Measurements from ENCODE around the gene RDH8. TPM values are rescaled to one million over a fixed set of nuclear protein-coding genes. Genes with fewer than 3 reads are reported as not detected.
A peak's percentile ranks its signal among the peaks of the same experiment; 100 is the strongest.

RDH8 gene
- polyA plus RNA-seq, 1 experiment: 0.21 TPM

GRCh38 chr19:10013834-10014618, 743 bp downstream of the RDH8 start:
- TF ChIP-seq, protein P1, sequence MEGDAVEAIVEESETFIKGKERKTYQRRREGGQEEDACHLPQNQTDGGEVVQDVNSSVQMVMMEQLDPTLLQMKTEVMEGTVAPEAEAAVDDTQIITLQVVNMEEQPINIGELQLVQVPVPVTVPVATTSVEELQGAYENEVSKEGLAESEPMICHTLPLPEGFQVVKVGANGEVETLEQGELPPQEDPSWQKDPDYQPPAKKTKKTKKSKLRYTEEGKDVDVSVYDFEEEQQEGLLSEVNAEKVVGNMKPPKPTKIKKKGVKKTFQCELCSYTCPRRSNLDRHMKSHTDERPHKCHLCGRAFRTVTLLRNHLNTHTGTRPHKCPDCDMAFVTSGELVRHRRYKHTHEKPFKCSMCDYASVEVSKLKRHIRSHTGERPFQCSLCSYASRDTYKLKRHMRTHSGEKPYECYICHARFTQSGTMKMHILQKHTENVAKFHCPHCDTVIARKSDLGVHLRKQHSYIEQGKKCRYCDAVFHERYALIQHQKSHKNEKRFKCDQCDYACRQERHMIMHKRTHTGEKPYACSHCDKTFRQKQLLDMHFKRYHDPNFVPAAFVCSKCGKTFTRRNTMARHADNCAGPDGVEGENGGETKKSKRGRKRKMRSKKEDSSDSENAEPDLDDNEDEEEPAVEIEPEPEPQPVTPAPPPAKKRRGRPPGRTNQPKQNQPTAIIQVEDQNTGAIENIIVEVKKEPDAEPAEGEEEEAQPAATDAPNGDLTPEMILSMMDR (IDR thresholded peaks at IDR 0.05; ENCODE audit: insufficient read depth, low read depth, low read length): no peak
- no peak overlapping the region for H3K4me3 ChIP-seq (ENCODE audit: low read depth, low read length)
- POLR2A ChIA-PET: no interaction called here
- CTCF ChIA-PET: interaction anchor here (4.5 kb wide), 1 partner anchor 13 kb away, joined by 32 read pairs; no protein-coding TSS in a partner anchor
- DNase-seq (ENCODE audit: low read depth): no peak
- H3K27me3 ChIP-seq (ENCODE audit: control insufficient read depth, insufficient read depth, low read length): peaks cover 10% of the 10 kb centered on the region; the same call in 1 of the 2 replicates
- no peaks in the 10 kb centered on the region for H3K36me3 ChIP-seq (ENCODE audit: control insufficient read depth, insufficient read depth, low read length)

DNA sequence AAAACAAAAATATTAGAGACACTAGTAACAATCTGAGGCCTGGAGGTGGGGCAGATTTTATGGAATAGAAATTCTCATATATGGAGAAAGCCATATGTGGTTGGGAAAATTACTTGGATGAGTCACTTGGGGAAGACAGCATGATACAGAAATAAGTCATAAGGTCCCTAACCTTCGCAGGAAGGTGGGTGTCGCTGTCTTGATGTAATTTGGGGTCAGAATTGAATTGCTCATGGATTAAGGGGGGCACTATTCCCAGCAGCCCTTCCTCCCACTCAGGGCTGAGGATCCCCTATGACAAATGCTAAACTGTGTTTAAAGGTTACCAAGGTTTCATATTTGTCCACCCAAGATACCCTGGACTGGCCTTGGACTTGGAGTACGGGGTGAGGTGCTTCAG, 5.0 kb downstream of the RDH8 start:
- TF ChIP-seq, protein P1 (IDR thresholded peaks at IDR 0.05; ENCODE audit: insufficient read depth, low read depth, low read length): no peak
- POLR2A ChIA-PET: no interaction called here
- CTCF ChIA-PET: interaction anchor here (0.5 to 3.7 kb wide), 4 partner anchors 10 to 97 kb away, joined by 4 to 30 read pairs (median 10); no protein-coding TSS in a partner anchor
- Histone ChIP-seq H3K4me3 (ENCODE audit: low read depth, low read length) (no peak overlapping the region), H3K36me3 (ENCODE audit: control insufficient read depth, insufficient read depth, low read length) (no peaks in the 10 kb centered on the region), H3K27me3 (ENCODE audit: control insufficient read depth, insufficient read depth, low read length) (peaks cover 3% of the 10 kb centered on the region; the same call in 1 of the 2 replicates)
- DNase-seq (ENCODE audit: low read depth): peak; percentile 38

GRCh38 chr19:10018786-10019185, 5.5 kb downstream of the RDH8 start:
- ChIA-PET POLR2A (no interaction called here), CTCF (interaction anchor here (0.5 to 3.7 kb wide), 5 partner anchors 9 to 1388 kb away, joined by 3 to 30 read pairs (median 8); no protein-coding TSS in a partner anchor)

GRCh38 chr19:10019246-10019645, 6.0 kb downstream of the RDH8 start:
- H3K36me3 ChIP-seq (ENCODE audit: control insufficient read depth, insufficient read depth, low read length): no peaks in the 10 kb centered on the region
- DNase-seq (ENCODE audit: low read depth): no peak
- ChIA-PET CTCF (interaction anchor here (0.7 to 3.7 kb wide), 4 partner anchors 9 to 1388 kb away, joined by 3 to 30 read pairs (median 10); no protein-coding TSS in a partner anchor), POLR2A (no interaction called here)
- no peaks in the 10 kb centered on the region; the same call in 1 of the 2 replicates for H3K27me3 ChIP-seq (ENCODE audit: control insufficient read depth, insufficient read depth, low read length)
- no peak overlapping the region for H3K4me3 ChIP-seq (ENCODE audit: low read depth, low read length)
- TF ChIP-seq, protein P1 (IDR thresholded peaks at IDR 0.05; ENCODE audit: insufficient read depth, low read depth, low read length): no peak

More at GRCh38 chr19:10018786-10019185, 5.5 kb downstream of the RDH8 start:
- DNase-seq (ENCODE audit: low read depth): no peak
- TF ChIP-seq, protein P1 (IDR thresholded peaks at IDR 0.05; ENCODE audit: insufficient read depth, low read depth, low read length): no peak
- H3K27me3 ChIP-seq (ENCODE audit: control insufficient read depth, insufficient read depth, low read length): peaks cover 3% of the 10 kb centered on the region; the same call in 1 of the 2 replicates
- no peak overlapping the region for H3K4me3 ChIP-seq (ENCODE audit: low read depth, low read length)
- no peaks in the 10 kb centered on the region for H3K36me3 ChIP-seq (ENCODE audit: control insufficient read depth, insufficient read depth, low read length)

DNA sequence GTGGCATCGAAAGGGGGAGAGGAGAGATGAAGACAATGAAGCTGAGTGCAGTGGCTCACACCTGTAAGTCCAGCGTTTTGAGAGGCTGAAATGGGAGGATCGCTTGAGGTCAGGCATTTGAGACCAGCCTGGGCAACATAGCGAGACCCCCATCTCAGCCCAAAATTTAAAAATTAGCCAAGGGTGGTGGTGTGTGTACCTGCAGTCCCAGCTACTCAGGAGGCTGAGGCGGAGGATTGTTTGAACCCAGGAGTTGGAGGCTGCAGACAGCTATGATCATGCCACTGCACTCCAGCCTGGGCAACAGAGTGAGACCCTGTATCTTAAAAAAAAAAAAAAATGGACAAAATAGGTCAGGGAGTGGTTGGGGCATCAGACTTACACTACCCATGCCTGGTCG, 7.6 kb downstream of the RDH8 start:
- POLR2A ChIA-PET: no interaction called here
- Histone ChIP-seq H3K27me3 (ENCODE audit: control insufficient read depth, insufficient read depth, low read length) (no peaks in the 10 kb centered on the region), H3K36me3 (ENCODE audit: control insufficient read depth, insufficient read depth, low read length) (no peaks in the 10 kb centered on the region), H3K4me3 (ENCODE audit: low read depth, low read length) (no peak overlapping the region)
- CTCF ChIA-PET: interaction anchor here (1.4 to 2.8 kb wide), 3 partner anchors 19 to 88 kb away, joined by 4 to 8 read pairs (median 5); no protein-coding TSS in a partner anchor
- TF ChIP-seq, protein P1 (IDR thresholded peaks at IDR 0.05; ENCODE audit: insufficient read depth, low read depth, low read length): no peak
- DNase-seq (ENCODE audit: low read depth): no peak

Measured in BJ (cell line).